HG02852 (cell line): ENCODE results near the gene YIPF6.
"Not testable (repeated sequence)": the region's sequence is repeated elsewhere in the genome, so short reads cannot be mapped to it uniquely, and the experiment has no call there.

Source experiments
- ATAC-seq: cut with Tn5 transposase; IDR thresholded peaks from one replicate; pipeline ENCODE4 v1.9.1; 2021; ENCODE audit warnings: mild to moderate bottlenecking, moderate library complexity; ENCODE audit not compliant: unreplicated experiment

YIPF6 gene

DNA sequence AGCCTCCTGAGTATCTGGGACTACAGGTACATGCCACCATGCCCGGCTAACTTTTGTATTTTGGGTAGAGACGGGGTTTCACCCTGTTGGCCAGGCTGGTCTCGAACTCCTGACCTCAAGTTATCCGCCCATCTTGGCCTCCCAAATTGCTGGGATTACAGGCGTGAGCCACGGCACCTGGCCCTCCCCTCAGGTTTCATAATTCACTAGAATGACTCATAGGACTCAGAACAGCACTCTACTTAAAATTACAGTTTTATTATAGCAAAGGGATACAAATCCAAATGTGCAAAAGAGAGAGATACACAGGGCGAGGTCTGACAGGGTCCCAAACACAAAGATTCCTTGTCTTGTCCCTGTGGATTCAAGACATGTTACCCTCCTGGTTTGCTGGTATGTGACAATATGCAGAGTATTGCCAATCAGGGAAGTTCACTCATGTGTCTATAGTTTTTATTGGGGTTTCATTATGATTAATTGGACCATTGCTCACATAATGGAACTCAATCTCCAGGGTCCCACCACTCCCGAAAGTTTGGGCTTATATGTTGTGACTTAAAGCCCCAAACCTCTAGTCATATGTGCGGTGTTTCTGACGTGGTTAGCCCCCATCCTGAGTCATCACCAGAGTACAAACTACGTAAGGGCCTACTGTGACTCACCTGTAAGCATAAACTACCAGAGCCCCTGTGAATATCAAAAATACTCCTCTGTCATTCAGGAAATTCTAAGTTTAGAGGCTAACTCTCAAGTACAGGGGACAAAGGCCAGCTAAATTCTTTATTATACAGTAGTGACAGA lies 5.2 kb downstream of the YIPF6 start:
- ATAC-seq, result peak; percentile 65

DNA sequence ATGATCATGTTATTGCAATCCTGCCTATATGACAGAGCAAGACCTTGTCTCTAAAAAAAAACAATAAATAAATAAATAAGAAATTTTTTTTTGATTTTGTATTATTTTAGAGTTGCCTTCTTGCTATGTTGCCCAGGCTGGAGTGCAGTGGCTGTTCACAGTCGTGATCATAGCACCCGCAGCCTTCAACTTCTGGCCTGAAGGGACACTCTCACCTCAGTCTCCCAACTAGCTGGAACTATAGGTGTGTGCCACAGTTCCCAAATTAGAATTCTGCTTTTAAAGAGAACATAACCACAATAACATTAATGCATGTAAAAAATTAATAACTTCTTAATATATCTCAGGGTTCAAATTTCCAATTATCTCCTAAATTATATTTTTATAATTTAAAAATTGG lies 7.8 kb downstream of the YIPF6 start:
- no peak for ATAC-seq

DNA sequence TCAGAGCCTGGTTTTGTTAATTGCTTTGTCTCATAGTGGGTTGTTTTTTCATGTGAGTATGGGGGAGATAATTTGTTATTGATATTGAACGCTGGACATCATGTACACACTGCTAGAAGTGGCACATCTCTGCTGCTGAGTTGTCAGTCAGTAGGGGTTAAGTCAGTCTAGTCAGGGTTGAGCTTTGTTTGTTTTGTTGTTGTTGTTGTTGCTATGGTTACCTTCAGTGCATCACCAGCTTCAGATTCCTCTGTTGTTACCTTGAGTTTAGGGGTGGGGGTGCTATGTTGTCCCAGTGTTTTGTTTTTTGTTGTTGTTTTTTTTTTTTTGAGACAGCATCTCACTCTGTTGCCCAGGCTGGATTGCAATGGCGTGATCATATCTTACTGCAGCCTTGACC lies 9.9 kb downstream of the YIPF6 start:
- no peak for ATAC-seq

GRCh38 chrX:68511255-68511654 lies 12.4 kb downstream of the YIPF6 start:
- peak; percentile 73 for ATAC-seq

GRCh38 chrX:68524680-68525079 lies 25.8 kb downstream of the YIPF6 start:
- not testable (repeated sequence) for ATAC-seq

DNA sequence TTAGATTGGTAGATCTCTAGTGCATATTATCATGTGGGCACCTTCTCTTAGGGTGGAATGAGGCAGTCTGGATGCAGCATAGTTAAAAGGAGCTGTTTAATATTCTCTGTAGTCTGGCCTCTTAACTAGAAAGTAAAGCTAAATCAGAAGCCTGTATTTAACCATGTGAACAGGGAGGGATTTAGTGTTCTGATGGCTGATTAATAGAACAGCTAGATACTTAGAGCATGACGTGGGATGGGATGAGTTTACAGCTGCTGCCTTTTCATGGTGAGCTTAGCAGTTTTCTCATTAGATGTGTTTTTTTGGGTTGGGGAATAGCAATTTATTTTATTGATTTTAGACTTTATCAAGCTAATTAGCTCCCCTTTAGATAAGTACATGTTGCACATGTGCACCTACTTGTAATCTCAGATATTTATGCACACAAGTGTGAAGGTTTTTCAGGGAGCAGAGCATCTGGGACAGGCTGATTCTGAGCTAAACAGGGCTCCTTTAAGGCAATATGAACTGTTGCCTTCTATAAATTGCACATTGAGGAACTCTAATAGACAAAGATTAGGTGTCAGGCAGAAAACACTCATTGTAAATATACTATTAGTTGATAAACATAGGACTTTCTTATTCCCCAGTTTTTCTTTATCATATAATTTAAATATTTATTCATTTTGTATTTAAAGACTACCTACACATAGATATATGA lies 34.1 kb downstream of the YIPF6 start:
- no peak for ATAC-seq

DNA sequence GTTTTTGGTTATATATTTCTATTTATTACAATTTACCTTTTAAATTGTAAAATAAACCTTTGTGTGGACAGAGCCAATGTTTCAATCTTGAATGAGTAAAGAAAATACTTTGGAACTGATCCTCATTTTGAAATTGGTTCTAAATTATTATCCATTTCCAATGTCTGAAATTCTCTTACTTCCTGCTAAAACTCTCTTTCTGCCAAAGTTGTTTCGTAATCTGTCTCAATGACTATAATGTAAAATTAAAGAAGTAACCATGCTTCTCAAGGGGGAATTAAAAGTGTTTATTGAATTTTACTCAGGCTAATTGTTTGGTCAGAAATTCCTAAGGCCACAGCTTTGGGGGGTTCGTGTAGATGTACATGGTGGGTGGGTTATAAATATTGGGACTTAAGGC lies 34.8 kb downstream of the YIPF6 start:
- ATAC-seq, result no peak

DNA sequence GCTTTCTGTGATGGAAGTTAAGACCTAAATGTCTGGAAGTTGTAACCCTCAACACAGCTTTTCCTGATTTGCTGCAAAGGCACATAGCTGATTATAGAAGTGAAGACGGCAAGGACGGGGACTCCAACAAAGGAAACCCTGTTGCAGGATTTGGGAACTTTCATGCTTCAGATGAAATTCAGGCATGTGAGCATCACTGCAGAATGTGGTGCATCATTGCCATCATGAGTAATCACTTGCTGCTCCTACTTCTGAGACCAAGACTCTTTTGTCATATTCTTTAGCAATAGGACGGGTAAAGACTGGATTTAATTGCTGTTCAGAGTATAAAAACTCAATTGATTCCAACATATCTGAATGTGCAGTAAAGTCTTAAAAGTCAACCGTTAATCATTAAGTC lies 35.8 kb downstream of the YIPF6 start:
- ATAC-seq, result no peak

GRCh38 chrX:68536429-68536828 lies 37.6 kb downstream of the YIPF6 start:
- no peak for ATAC-seq

- ATAC-seq, result no peak
Measured at GRCh38 chrX:68536884-68537283, 38.0 kb downstream of the YIPF6 start.

GRCh38 chrX:68550193-68550592 lies 51.3 kb downstream of the YIPF6 start:
- ATAC-seq, result no peak

DNA sequence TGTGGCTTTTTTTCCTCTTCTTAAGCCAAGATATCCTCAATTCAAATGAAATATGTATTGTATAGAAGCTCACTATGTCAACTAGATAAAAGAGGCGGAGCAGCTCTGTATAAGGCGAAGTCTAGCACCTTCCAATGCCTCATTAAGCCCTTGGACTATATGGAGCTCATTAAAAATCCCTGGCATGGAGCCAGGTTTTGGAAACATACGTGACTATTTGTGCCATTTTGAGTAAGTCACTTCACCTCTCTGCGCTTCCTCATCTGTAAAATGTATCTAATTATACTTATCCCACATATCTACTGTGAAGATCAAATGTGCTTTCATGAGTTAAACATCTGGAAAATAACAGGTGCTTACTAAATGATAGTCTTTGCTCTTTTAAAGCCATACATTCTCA lies 57.2 kb downstream of the YIPF6 start:
- ATAC-seq, result no peak

DNA sequence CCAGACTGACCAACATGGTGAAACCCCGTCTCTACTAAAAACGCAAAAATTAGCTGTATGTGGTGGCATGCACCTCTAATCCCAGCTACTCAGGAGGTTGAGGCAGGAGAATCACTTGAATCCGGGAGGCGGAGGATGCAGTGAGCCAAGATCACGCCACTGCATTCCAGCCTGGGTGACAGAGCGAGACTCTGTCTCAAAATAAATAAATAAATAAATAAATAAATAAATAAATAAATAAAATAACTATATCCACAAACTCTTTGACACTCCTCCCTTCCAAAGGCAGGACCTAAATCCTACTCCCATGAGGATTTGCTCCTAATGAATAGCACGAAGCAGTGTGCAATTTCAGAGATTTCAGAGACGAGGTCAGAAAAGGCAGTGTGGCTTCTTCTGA lies 58.3 kb downstream of the YIPF6 start:
- not testable (repeated sequence) for ATAC-seq

DNA sequence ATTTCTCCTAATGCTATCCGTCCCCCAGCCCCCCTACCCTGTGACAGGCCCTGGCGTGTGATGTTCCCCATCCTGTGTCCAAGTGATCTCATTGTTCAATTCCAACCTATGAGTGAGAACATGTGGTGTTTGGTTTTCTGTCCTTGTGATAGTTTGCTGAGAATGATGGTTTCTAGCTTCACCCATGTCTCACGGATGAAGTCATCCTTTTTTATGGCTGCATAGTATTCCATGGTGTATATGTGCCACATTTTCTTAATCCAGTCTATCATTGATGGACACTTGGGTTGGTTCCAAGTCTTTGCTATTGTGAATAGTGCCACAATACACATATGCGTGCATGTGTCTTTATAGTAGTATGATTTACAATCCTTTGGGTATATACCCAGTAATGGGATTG lies 61.1 kb downstream of the YIPF6 start:
- not testable (repeated sequence) for ATAC-seq

- ATAC-seq, result no peak
Measured at GRCh38 chrX:68568136-68568535, 69.3 kb downstream of the YIPF6 start.

- no peak for ATAC-seq
Measured at GRCh38 chrX:68570598-68570997, 71.7 kb downstream of the YIPF6 start.

DNA sequence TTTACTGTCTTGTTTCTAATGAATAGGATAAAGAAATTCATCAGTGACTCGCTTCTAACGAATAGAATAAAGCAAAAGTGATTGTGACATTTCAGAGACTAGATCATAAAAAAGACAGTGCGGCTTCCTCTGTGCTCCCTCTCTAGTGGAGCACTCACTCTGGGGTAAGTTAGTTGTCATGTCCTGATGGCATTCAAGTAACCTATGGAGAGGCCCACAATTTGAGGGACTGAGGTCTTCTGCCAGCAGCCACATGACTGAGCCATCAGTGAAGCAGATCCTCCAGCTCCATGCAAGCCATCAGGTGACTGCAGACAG lies 72.4 kb downstream of the YIPF6 start:
- no peak for ATAC-seq

DNA sequence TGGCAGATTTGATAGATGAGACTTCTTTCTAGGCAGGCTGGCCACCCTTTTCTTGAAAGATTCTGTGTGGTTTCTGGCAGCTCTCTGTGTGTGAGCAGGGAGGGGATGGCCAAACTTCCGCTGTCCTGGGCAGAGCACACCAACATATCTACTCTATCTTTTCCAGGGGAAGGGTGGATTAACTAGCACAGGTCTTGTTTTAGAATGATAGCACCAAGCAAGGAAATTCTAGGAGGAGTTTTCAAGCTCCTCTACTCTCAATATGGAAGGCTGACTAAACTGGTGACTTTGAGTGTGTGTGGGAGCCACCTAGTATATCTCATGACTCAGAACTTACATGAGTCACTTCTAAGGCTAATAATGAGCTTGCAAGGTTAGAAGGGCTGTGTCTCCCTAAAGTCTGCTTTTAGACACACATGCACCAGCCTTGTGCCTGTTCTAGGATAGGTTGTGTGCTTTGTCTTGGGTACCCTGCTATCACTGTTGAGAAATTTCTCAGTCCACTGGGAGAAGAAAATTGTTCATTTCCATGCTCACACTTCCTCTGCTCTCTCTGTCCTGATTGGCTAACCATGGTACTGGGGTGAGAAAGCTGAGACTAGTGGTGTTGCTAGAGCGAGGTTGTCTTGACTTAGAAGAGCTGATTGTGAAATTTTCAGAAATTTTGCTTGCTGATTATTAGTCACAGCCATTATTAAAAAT lies 72.9 kb downstream of the YIPF6 start:
- ATAC-seq, result peak; percentile 86

- ATAC-seq, result no peak
Measured at GRCh38 chrX:68574240-68574639, 75.4 kb downstream of the YIPF6 start.

DNA sequence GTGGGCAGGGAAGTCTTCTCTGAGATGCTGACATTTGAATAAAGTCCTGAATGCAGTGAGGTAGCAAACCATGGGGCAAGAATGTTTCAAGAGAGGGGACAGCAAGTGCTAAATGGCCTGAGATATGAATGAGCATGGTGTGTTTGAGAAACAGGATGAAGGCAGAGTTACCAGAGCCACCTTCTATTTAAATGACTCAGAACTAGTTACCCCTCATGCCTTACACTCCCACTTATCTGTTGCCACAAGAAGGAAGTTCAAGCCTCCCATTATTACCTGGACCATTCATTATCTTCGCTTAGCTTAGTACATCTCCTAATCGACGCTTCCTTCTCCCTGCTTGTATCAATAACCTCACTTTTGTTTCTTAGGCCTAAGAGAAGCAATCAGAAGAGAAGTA lies 81.0 kb downstream of the YIPF6 start:
- ATAC-seq, result no peak

GRCh38 chrX:68584221-68584620 lies 85.4 kb downstream of the YIPF6 start:
- ATAC-seq, result no peak
